ENCODE measurements around the gene EXOC4.

Gene EXOC4

GRCh38 chr7:133371616-133372015 is 118.7 kb downstream of the EXOC4 start:
- DNase-seq = no peak

- DNase-seq = no peak
Measured at GRCh38 chr7:133372337-133372736, 119.5 kb downstream of the EXOC4 start.

- no peak for DNase-seq
Measured at GRCh38 chr7:133376514-133376913, 123.6 kb downstream of the EXOC4 start.

DNA sequence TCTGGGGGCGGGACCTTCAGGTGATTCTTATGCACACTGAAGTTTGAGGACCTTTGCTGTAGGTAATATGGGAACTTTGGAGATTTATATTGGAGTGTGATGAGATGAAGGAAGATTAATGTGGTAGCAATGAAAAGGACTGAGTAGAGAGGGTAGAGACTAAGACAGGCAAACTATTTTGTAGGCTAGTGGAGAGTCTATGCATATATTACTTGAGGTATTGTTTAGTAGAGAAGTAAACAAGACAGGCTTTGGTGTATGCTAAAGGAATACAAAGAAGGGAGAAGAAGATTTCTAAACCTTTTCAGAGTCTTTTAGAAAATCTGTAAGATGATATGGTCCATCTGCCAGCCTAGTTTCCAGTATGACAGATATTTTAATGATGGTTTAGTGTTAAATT is 129.1 kb downstream of the EXOC4 start:
- no peak for DNase-seq

DNA sequence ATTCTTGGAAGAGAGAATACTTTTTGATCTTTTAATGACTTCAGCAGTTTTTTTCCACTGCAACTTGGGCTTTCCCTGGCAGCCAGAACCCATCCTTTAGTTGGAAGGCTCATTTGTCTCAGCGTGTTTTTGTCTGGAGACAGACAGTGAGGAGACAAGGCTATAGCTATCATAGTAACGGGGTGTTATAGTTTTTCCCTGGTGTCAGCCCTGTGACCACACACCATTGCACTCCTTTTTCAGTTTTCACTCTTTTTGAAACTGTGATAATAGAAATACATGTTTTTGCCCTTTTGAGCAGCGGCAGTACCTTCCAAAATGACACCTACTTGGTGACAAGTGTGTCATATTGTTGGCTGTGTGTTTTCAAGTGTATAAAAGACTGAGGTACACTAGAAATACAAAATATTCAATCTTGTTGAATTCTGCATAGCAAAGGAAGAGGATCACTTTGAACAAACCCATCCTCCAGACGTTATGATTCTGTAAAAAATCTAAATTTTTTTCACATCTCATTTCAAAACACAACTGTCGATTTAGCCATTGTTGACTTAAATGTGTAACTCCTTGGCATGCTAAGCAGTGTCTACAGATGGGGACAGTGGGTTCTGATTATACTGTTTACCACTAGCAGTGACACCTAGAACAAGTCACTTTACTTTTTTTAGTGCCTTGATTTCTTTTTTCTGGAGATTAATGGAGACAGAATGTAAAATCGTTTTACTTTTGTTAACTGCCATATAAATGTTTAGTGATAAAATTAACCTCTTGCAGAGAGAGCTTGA is 130.1 kb downstream of the EXOC4 start:
- DNase-seq = no peak

DNA sequence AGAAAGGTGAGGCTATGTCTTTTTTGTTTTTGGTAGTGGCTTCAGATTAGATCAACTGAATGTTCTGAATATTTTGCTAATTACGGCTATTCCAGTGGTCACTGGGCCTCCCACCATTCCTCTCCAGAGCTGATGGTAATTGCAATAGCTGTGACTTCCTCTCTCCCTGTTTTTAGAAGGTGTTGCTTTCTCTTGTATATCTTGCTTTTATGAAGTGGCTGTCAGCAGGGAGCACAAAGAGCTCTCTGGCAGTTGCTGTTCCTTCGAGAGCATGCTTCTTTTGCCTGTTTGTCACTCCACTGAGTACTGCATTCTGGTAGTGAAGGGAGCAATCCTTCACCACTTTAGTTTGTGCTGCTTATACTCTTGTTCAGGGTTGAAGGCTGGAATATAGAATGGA is 133.3 kb downstream of the EXOC4 start:
- no peak for DNase-seq

GRCh38 chr7:133389727-133390126 is 136.8 kb downstream of the EXOC4 start:
- DNase-seq = no peak

DNA sequence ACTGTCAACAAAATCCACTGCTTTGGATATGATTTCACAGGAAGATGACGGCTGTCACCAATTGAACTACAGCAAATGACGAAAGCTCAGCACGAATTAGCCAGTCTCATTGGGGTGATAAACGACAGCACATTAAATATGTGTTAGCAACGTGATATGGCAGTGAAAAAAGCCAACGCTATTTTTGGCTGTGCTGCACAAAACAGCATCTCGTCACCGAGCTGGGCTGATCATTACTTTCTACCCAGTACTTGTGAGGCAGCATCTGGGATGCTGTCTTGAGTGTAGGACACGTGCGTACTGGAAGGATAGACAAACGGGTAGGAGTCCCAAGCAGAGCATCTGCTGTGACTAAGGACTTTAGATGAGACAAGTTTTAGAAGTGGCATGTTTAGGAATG is 138.3 kb downstream of the EXOC4 start:
- DNase-seq = no peak

DNA sequence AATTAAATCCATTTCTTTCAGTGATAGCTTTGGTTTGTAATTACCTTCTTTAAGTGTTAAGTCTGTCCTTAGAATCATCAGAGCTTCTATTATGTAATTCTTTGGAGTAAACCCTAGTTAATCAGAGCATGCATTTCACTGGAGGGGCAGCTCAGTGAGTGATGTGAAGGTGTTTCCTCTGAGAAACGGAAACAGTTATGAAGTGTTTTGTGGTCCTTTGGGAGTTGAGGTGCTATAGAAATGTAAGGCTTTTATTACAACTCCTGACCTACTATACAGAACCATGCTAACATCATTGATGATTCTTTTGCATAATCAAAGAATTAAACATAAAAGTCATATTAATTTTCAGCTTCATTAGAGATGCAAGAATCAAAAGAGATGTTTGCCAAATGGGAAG is 141.5 kb downstream of the EXOC4 start:
- no peak for DNase-seq

DNA sequence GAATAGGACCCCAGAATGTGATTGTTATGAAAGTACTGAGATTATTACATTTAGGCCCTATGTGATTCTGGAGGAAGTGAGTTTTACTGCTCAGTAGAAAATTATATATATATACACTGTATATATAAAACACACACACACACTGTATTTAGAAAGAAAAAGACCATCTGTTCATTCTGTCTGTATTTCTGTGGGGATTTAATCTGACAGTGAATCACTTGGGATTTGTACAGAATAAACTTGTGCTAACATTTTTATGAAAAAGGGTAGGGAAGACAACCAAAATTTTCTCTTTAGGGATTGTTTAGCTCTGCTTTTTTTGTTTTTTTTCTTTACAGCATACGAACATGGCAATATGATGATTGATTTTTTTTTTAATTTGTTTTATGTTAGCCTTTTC is 142.7 kb downstream of the EXOC4 start:
- no peak for DNase-seq

DNA sequence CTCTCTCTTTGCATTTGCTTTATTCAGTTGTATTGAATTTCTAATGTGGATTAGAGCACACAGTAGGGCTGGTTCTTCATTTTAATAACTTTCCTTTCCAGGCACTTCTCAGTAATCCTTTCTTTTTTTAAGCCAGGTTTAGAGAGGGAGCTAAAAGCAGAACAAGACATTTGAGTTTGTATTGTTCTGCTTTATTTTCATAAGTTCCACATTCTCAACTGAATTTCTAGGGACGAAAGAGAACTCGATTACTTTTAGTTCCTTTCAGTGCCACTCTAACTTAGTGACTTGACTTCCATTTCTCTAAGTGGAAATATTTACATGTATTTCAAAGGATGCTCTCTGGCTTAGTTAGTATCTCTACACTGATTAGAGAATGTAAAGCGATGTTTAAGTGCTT is 145.6 kb downstream of the EXOC4 start:
- DNase-seq = no peak

- no peak for DNase-seq
Measured at GRCh38 chr7:133401225-133401624, 148.3 kb downstream of the EXOC4 start.

DNA sequence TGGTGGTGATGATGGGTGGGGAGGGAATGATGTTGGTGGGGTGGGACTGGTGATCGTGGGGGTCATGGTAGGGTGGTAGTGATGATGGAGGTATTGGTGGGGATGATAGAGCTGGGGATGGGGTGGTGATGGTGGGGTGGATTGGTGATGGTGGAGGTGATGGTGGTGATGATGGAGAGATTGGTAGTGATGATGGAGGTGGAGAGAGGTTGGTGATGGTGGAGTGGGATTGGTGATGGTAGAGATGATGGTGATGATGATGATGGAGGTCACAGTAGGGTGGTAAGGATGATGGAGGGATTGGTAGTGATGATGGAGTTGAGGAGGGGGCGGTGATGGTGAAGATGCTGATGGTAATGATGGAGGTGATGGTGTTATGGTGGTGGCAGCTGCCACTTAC is 155.3 kb downstream of the EXOC4 start:
- DNase-seq = no peak

DNA sequence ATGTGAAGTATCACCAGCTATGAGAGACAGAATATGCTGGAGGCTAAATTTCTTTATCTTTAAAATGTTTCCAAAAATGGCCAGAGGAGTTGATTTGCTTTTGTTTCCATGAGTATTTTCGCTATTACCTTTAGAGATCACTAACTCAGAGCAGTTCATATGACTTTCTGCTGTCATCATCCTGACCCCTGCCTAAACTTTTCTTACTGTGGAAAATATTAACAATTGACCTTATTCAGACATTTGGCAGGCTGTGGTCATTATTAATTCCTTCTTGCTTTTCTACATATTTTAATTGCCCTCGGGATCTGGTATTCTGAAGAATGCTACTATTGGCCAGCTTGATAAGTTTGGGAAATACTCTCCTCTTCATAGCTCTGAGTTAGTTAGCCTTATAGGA is 156.5 kb downstream of the EXOC4 start:
- DNase-seq = no peak

- no peak for DNase-seq
Measured at GRCh38 chr7:133409966-133410365, 157.1 kb downstream of the EXOC4 start.

DNA sequence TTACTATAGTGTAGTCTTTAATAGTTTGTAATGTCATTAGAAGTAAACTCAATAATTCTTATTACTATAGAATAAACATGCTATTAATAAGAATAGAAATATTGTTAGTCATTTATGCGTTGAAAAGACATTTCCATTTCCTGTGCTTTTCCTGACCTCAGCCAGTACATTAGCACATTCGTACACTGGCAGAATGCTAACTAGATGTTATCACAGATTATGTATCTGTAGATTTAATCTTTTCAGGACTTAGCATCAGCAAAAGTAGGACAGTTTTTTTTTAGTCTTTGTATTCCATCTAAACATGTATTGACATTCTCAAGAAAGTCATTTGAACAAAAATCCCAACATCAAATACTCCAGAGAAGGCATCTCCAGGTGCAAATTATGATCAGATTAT is 158.5 kb downstream of the EXOC4 start:
- DNase-seq = no peak

DNA sequence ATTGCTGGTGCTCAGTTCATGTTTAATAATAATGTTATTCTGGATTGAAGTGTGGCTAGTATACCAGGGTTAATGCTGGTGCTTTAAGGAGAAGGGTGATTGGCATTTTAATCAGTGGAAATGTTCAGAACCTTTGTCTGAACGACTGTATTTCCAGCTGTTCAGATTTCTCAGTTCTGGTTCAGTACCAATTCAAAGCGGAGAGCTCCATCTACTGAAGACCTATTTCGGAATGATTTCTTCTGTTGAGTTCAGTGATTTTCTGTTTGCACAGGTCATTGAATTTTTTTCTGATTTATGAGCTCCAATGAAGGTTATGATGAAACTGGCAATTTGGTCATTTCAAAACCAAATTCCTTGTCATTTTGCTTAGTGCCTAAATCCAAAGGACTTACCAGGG is 160.1 kb downstream of the EXOC4 start:
- DNase-seq = no peak

- no peak for DNase-seq
Measured at GRCh38 chr7:133419041-133419440, 166.2 kb downstream of the EXOC4 start.

DNA sequence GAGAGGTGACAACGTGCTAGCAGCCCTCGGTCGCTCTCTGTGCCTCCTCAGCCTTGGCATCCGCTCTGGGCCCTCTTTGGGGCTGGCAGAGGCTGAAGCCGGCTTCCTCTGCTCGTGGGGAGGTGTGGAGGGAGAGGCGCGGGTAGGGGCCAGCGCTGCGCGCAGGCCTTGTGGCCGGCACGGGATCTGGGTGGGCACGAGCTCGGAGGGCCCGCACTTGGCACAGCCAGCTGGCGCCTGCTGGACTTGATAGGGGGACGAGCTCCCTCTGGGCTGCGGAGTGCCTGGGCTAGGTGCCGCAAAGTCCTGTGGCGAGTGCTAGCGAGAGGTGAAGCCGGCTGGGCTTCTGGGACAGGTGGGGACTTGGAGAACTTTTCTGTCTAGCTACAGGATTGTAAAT is 170.7 kb downstream of the EXOC4 start:
- DNase-seq = no peak

- DNase-seq = no peak
Measured at GRCh38 chr7:133428326-133428725, 175.4 kb downstream of the EXOC4 start.

- no peak for DNase-seq
Measured at GRCh38 chr7:133428876-133429275, 176.0 kb downstream of the EXOC4 start.

DNA sequence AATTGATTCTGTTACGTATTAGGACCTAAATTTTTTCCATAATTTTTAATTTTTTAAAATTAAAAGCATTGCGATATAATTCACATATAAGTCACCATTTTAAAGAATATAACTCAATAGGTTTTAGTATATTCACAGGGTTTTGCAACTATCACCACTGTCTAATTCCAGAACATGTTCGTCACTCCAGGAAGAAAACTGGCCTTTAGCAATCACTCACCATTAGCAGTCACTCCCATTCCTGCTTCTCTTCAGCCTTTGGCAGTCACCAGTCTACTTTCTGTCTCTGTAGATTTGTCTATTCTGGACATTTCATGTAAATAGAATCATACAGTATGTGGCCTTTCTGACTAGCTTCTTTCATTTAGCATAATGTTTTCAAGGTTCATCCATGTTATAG is 176.5 kb downstream of the EXOC4 start:
- DNase-seq = no peak

- no peak for DNase-seq
Measured at GRCh38 chr7:133431134-133431724, 178.4 kb downstream of the EXOC4 start.

GRCh38 chr7:133433165-133433812 is 180.4 kb downstream of the EXOC4 start:
- no peak for DNase-seq
